Measurements from ENCODE around the gene PFAS.

The PFAS gene

DNA sequence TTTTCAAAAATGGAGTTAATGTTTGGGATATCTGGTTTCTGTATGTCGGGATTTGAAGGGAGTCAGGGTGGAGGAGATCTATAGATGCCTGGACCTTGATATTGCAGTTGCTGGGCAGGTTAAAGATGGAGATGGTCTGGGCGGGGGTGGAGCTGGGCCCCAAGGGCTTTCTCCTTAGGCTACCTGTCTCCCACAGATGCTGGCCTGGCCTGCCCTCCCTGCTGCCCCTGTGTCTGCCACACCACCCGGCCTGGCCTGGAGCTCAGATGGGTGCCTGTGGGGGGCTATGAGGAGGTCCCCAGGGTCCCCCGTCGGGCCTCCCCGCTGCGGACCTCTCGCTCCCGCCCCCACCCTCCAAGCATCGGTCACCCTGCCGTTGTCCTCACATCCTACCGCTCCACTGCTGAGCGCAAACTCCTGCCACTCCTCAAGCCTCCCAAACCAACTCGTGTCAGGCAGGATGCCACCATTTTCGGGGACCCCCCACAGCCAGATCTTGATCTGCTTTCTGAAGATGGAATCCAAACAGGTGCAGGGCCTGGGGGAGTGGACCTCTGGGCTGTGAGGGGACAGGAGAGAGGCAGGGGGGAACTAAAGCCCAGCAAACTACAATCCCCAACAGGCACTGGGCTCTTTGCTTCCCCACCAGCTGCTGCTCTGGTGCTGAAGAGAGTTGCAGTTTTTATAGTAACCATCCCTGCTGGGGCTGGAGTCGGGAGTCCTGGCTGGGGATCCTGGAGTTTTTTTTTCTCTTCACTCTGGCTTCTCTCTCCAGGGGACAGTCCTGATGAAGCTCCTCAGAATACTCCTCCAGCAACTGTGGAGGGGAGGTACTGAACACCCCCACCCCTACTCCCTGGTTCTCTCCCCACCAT is 63.9 kb downstream of the PFAS start:
- DNase-seq = no peak

DNA sequence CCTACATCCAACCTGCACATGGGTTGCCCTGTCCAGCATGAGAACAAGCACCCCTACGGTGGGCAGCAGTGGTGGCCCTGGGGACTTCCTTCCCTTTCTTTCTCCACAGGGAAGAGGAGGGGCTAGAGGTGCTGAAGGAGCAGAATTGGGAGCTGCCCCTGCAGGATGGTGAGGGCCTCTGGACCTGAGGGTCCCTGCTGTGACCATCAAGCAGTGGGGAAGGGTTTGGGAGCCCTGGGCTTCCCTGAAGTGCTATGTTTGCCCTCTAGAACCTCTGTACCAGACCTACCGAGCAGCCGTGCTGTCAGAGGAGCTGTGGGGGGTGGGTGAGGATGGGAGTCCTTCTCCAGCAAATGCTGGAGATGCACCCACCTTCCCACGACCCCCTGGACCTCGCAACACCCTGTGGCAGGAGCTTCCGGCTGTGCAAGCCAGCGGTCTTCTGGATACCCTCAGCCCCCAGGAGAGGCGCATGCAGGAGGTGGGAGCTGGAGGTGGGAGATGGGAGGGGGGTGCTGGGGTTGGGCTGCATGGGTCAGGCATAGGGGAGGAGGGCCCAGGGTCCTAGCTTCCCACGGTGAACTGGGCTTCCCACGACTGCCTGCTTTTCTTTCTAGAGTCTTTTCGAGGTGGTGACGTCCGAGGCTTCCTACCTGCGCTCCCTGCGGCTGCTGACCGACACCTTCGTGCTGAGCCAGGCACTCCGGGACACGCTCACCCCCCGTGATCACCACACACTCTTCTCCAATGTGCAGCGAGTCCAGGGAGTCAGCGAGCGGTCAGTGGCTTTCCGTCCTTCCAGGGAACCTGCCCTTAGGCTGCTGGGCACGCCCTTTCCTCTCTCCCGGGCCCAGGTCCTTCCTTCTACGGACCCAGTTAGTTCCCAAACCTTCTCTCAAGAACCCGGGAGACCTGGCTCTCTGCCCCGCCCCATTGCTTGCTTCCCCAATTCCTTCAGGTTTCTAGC is 66.0 kb downstream of the PFAS start:
- DNase-seq = no peak

- DNase-seq = no peak
Observed at GRCh38 chr17:8315764-8316217, 66.7 kb downstream of the PFAS start.

DNA sequence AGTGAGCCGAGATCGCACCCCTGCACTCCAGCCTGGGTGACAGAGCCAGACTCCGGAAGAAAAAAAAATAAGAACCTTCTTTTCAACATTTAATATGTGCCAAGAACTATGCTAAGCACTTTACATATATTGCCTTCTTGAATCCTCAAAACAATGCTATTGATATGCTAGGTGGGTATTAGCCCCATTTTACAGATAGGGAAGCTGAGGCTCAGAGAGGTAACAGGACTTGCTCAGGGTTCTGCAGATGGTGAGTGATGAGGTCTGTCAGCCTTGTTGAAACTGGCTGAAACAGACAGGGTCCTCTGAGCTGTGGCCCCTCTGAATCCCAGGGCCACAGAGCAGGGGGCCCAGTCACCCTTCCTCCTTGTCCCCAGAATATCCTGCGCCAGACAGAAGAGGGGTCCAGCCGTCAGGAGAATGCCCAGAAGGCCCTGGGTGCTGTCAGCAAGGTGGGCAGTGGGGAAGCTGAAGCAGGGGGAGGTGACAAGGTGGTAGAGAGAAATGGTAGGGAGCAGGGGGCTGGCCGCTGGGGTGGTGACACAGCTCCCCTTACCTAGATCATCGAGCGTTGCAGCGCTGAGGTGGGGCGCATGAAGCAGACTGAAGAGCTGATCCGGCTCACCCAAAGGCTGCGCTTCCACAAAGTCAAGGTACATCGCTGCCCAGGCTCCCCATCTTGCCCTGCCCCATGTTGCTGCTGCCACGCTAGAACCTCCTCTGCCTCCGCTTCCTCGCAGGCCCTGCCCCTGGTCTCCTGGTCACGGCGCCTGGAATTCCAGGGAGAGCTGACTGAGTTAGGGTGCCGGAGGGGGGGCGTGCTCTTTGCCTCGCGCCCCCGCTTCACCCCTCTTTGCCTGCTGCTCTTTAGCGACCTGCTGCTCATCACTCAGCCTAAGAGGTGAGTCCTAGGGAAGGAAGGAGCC is 69.2 kb downstream of the PFAS start:
- DNase-seq = no peak
